DMS153 (cell line): ENCODE data around the gene IMP4.
A peak's percentile ranks its signal among the peaks of the same experiment; 100 is the strongest.

Experiments used
- DNase-seq: peaks from one replicate; lab custom pipeline; 2025; lab: John Stamatoyannopoulos, UW

The IMP4 gene

GRCh38 chr2:130336877-130337734 is 5.6 kb upstream of the IMP4 start:
- DNase-seq = peak; percentile 75

GRCh38 chr2:130337735-130338325 is 4.9 kb upstream of the IMP4 start:
- no peak for DNase-seq

DNA sequence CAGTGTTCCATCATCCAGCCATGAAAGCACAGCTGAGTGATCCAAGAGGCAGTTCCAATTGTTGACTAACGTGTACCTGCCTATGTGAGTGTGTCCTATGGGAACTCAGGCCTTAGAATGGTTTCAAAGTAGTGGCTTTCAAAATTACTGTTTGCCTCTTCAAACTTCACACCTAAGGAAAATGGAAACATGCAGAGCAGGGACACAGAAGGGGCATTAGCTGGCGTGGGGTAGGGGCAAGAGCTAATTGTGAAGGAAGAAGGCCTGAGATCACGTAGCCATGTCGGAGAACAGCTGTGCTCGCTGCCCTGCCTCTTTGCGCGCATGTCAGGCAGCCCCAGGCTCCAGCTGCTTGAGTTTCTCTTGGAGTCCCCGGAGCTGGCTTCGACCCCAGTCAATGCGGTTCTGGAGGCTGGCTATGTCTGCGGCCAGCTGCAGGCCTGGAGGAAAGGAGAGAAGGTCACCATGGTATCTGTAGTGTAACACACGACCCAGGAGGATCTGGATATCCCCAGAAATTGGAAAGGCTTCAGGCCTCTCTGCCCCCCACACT is 3.8 kb upstream of the IMP4 start:
- DNase-seq = no peak

DNA sequence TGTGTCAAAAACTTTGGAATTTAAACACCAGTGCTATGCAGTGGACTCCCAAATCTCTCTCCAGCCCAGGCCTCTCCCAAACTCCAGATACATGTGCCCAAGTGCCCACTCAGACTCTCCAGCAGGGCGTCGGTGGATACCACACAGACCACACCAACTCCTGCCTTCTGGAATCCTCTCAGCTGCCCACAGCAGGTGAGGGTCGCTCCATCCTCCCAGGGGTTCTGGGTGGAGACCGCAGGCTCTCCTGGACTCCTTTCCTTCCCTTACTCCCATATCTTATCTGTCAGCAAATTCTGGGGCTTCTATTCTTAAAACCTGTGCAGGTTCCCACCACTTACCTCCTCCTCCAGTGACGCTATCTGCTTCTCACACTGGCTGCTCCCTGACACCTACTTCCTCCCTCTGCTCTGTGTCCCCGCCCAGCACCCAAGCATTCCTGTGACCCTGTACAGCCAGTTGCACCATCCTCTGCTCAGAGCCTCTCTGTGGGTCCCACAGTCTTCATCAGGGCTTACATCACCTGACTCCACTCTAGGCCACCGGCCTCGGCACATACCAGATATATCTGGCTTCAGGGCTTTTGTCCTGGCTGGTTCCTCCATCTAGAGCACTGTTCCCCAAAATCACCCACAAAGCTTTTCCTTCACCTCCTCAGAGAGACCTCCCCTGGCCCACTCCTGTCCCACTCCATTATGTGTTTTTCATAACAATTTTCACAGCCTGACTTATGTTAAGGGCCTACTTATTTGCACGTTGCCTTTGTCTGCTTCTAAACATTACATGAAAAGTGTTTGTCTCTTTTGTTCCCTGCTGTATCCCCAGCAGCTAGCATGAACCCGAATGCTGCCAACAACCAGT is 2.6 kb upstream of the IMP4 start:
- no peak for DNase-seq

DNA sequence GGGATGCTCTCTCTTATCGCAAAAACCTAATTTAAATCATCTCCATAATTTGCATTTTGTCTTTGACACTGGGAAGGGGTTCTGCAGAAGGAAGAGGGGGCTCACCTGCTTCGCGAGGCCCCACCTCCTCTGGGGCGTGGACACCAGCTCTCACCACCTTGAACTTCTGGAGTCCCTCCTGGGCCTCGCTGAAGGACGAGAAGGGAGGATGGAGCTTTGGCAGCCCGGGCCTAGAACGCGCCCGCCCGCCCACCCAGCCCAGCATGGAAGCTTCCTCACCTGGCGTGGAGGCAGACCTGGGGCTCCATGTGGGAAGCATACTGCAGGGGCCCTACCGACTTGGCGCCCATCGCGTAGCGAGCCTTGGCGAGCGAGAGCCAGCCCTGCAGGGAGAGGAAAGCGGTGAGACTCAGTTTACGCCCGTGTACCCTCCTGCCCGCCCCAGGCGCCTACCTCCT is 1.1 kb upstream of the IMP4 start:
- DNase-seq = no peak

DNA sequence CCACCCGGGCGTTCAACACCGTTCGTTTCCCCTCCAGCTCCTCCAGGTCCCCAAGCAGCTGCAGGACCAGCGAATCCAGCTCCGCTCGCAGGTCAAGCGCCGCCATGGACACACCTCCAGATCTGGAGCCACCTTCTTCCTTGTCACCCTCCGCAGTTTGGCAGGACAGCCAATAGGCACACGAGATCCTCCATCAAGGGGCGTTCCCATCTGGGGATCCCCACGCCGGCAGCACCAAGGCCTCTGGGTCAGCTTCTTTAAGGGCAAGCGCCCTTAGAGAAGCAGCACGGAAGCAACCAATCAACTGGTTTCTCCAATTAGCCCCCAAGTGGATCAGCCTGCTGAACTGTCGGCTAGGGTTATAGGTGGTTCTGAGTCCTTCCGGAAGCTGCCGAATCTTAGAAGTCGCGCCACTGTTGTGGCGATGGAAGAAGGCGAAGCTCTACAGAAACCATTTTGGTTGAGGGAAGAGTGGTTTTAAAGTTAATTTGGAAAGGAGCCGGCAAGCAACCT is 621 bp upstream of the IMP4 start:
- peak; percentile 91 for DNase-seq

GRCh38 chr2:130344578-130344977 is 1.9 kb downstream of the IMP4 start:
- no peak for DNase-seq

GRCh38 chr2:130345091-130345490 is 2.4 kb downstream of the IMP4 start:
- DNase-seq = no peak

DNA sequence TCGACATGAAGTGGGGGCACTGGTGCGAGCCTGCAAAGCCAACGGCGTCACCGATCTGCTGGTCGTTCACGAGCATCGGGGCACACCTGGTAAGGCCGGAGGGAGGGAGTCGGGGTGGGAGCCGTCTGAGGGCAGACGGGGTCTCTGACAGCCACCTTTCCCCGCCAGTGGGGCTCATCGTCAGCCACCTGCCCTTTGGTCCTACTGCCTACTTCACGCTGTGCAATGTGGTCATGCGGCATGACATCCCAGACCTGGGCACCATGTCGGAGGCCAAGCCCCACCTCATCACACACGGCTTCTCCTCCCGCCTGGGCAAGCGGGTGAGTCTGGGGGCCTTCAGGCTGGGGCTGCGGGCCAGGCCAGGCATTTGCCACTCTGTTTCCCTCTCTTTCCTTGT is 2.9 kb downstream of the IMP4 start:
- DNase-seq = no peak

- DNase-seq = no peak
Measured at GRCh38 chr2:130346041-130346740, 3.5 kb downstream of the IMP4 start.

DNA sequence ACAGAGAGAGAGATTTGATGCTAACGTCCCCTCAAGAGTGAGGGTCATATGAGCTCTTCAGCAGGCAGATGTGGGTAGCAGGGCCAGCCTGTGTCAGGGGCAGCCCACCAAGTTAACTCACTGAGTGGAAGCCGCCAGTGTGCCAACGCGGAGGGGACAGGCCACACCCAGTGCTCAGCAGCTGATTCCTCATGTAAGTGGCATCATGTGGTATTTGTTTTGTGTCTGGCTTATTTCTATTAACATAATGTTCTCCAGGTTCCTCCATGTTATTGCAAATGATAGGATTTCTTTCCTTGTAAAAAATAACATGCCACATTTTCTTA is 4.0 kb downstream of the IMP4 start:
- no peak for DNase-seq

DNA sequence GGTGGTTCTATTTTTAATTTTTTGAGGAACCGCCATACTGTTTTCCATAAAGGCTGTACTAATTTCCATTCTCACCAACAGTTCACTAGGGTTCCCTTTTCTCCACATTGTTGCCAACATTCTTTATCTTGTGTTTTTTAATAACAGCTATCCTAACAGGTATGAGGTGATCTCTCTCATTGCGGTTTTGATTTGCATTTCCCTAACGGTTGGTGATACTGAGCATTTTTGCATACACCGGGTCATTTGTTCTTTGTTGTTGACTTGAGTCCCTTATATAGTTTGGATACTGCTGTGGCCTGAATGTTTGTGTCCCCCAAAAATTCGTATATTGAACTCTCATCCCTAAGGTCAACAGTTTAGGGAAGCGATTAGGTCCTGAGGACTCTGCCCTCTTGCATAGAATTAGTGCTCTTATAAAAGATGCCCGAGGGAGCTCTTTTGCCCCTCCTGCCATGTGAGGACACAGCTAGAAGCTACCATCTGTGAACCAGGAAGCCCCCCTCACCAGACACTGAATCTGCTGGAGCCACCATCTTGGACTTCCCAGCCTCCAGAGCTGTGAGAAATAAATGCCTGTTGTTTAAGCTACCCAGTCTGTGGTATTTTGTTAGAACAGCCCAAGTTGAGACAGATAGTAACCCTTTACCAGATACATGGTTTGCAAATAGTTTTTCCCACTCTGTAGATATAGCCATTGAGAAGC is 4.7 kb downstream of the IMP4 start:
- DNase-seq = no peak

- DNase-seq = no peak
Measured at GRCh38 chr2:130349174-130349573, 6.5 kb downstream of the IMP4 start.

GRCh38 chr2:130351711-130352110 is 9.0 kb downstream of the IMP4 start:
- no peak for DNase-seq

DNA sequence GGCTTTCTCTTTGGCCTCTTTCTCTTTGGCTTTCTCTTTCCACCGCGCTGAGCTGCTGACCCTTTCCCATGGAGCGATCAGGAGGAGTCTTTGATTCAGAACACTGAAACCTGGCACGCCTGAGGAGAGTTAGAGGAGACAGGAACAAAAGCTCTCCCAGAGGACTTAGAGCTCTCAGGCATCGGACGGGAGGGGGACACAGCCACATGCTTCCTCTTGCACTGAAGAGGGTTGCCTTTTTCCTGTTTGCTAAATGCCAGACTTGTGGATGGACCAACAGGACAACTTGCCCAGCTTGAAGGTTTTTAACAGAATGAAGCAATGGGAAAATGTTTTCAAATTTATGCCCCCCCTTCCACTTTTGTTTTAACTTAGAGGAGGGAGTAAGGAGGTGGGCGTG is 9.5 kb downstream of the IMP4 start:
- peak; percentile 1 for DNase-seq

GRCh38 chr2:130353291-130354138 is 10.8 kb downstream of the IMP4 start:
- DNase-seq = no peak

- no peak for DNase-seq
Measured at GRCh38 chr2:130354139-130354428, 11.4 kb downstream of the IMP4 start.

DNA sequence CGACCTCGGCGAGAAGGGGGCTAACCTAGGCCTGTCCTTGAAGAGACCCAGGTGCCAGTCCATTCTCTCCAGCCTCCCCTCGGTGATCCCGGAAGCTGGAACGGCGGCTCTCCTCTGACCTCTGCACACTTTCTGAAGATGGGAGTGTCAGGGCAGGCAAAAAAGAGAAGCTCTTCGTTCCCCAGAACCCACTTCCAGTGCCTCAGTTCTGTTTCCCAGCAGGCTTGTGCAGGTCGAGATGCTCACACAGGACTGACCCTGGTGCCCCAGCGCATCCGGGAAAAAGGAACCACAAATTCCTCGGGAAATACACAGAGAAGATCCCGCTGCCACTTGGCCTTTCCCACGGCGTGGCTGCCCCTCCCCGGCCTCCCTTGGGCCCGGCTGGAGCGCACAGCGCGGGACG is 12.5 kb downstream of the IMP4 start:
- DNase-seq = no peak

DNA sequence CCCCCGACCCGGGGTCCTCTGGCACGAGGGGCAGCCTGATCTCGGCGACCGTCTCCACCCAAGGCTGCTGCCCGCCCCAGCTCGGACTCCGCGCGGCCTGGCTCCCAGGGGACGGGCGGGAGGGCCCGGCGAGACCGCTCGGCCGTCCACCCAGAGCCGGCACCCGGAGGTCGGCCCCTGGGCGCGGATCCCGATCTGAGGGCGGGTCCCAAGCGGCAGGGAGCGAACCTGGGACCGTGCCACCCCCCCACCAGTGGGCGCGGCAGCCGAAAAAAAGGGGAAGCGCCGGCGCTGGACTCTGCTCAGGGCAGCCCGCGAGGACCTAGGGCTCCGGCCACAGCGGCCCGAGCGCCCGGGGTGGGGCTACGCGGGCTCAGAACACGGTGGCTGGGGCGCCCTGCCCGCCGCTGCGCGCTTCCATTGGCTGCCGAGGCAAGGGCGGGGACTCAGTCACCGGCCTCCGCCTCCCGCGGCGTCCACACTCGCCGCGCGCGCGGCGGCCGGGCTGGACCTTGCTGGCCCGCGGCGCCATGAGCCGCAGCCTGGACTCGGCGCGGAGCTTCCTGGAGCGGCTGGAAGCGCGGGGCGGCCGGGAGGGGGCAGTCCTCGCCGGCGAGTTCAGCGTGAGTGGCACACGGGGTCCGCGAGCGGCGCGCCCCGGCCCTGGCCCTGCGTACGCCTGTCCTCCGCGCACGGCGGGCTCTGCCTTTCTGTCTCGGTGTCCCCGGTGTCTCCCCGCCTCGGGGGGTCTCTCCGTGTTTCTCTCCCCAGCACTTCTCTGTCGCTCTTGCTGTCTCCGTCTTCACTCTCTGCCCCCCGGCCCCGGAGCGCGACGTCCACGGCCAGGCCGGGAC is 13.1 kb downstream of the IMP4 start, which contains the start of gene PTPN18:
TSS of gene PTPN18 (plus strand) at position 479 of the 854 bp plus-strand sequence. CDS start at position 531, 52 bp downstream.
- DNase-seq = peak; percentile 72
